Retina (tissue), 1 donor: ENCODE data around the gene GFER.
"Not testable (repeated sequence)": the region's sequence is repeated elsewhere in the genome, so short reads cannot be mapped to it uniquely, and the experiment has no call there.

Source experiments
- DNase-seq: peaks from one replicate; pipeline ENCODE4 v3.0.0-alpha.2; 2016

The GFER gene

DNA sequence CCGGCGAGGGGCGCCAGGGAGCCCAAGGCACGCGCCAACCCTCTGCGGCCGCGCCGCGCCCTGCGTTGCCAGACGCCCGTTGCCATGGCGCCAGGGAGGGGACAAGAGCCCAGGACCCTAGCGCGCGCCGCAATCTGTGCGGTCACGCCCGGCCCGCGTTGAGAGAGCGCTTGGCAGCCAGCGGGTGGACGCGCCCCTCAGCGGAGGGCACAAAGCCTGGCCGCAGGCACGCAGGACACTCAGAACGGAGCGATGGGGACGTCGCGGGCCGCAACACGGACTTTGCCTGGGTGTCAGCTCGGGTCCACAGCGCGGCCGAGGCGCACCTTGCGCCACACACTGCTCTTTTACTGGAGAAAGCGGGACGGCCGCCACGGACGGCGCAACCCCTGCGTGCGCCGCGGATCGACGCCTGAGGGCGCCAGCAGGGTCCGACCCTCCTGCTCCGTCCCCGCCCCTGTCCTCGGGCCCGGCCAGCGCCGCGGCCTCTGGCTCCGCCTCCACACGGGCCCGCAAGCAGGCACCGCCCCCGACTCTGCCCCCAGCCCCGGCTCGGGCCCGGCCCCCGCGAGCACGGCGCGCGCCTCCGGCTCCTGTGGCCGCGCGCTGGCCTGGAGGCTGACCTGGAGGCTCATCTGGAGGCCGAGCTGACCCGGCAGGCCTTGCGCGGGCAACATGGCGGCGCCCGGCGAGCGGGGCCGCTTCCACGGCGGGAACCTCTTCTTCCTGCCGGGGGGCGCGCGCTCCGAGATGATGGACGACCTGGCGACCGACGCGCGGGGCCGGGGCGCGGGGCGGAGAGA is at the start of gene GFER:
Gene GFER (plus strand): TSS at position 650 of the 803 bp plus-strand sequence. CDS start 26 bp downstream, at position 676.
- peak; percentile 97 for DNase-seq

DNA sequence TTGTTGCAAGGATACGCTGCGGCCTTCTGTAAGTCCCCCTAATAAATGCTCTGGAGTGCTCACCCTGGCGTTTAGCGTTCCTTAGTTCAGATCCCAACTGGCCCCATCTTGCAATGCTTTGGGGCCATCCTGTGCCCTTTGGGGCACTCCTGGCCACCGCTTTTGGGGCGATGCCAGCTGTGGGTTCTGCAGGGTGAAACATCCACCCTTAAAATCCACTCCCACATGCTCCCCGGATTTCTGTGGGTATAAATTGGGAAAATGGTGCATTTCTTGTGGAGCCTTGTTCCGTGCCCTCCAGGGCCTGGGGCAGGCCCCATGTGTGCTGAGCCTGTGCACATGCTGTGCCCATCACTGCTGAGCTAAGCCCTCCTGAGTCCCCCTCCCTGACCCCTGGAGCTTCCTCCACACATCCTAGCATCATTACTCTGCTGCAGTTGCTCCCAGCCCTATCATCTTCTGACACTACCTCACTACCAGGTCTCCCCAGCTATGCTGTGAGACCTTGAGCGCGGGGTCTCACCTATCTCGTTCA is 47.0 kb upstream of the GFER start:
- DNase-seq, result no peak

DNA sequence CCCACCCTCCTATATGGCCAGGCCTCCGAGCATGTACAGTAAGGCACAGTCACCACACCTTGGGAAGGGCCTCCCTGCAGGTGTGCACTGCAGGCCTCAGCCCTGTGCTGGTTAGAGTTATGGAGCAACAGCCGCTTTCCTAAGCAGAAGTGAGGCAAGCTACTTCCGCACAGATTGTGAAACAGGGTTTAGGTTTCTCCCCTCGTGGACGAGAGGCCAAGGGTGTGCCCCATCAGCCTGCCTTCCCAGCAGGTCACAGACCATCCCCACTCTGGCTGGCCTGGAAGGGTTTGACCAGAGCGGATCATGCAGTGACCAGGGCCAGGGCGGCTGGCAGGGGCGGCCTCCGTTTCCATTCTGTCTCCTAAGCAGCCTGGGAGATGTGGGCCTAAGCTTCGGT is 45.7 kb upstream of the GFER start:
- DNase-seq, result no peak

DNA sequence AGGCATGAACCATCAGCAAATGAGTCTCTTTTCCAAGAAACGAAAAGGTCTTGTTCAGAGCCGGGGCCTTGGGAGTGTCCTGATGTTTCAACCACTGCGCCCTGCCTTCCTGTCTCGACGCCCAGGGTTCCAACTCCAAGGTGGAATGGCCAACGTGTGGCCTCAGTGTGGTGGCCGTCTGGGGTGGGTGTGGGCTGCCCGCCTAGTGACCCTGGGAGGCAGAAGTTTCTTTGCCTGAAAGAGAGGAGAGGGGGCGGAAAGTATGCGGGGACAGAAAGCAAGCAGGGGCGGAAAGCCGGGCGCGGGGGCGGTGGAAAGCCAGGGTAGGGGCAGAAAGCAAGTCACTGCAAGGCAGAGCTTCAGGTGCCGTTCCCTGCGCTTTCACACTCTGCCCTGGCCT is 45.1 kb upstream of the GFER start:
- no peak for DNase-seq

DNA sequence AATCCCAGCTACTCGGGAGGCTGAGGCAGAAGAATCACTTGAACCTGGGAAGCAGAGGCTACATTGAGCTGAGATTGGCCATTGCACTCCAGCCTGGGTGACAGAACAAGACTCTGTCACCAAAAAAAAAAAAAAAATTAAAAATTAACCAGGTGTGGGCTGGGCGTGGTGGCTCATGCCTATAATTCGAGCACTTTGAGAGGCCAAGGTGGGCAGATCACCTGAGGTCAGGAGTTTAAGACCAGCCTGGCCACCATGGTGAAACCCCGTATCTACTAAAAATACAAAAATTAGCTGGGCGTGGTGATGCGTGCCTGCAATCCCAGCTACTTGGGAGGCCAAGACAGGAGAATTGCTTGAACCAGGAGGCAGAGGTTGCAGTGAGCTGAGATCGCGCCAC is 44.2 kb upstream of the GFER start:
- DNase-seq, result not testable (repeated sequence)

DNA sequence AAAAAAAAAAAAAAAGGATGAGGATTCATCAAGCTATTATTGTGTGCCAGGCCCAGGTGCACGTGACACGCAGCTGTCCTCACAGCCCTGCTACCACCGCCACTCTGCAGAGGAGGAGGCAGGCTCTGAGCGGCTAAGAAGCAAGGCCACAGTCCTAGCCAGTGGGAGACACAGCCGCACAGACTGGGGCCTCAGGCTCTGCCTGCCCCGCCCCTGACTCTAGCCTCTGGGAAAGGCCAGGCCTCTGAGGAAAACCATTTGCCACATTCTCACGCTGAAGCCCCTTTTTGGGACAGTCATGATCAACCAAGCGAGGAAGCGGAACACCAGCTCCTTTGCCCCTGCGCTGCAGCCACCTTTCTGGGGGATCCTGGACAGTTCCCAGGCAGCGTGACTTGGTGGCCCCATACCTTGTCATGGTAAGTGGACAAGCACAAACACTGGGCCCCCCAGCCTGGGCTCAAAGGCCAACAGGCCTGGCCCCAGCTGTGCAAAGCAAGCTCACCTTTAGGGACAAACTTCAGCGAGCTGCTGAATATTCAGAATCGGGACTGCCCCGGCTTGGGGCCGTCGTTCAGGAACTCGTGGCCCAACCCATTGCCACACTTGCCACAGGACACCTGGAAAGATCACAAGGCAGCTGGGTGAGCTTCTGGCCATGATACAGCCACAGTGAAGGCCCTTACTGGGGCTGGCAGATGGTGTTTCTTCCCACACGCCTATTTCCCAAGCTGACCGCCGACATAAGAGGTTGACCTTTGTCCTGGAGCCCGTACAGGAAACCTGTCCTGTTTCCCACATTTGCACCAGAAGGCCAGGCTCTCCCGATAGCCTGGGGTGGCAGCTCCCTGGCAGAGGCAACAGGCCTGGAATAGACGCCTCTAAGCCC is 43.5 kb upstream of the GFER start:
- DNase-seq, result no peak

DNA sequence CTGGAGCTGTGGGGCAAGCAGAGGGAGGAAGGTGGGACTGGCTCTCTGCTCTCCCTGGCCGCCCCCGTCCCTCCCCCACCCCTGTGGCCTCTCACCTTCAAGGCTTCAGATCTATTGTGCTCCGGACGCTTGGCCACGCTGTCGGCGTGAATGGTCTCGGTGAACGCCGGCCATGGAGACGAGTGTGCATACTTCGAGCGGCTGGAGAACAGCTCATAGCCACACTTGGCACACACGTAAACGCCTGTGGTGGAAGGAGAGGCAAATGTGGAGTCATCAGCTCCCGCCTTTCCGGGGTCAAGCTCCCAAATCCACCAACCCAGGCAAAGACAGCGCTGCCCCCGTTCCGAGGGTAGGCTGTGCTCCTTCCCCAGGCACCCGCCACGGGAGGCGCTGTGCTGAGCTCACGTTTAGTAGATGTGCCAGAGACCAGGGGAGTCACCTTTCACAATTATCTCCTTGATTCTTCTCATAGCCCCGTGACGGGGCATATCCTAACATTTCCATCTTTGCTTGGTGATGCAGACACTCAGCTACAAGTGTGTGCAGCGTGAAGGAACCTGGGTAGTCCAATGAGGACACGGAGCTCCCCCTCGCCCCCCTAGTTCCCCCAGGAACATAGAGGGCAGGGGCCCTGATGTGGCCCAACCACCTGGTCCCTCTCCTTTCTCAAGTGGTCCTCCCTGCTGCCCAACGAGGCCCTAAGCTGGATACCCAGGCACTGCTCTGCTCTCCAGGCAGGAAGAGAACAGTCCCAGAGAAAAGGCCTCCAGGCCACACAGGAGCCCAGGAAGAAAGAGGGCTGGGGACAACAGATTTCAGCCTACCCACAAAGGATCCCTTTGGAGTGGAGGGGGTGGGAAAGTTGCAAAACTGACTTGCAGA is 42.6 kb upstream of the GFER start:
- no peak for DNase-seq

DNA sequence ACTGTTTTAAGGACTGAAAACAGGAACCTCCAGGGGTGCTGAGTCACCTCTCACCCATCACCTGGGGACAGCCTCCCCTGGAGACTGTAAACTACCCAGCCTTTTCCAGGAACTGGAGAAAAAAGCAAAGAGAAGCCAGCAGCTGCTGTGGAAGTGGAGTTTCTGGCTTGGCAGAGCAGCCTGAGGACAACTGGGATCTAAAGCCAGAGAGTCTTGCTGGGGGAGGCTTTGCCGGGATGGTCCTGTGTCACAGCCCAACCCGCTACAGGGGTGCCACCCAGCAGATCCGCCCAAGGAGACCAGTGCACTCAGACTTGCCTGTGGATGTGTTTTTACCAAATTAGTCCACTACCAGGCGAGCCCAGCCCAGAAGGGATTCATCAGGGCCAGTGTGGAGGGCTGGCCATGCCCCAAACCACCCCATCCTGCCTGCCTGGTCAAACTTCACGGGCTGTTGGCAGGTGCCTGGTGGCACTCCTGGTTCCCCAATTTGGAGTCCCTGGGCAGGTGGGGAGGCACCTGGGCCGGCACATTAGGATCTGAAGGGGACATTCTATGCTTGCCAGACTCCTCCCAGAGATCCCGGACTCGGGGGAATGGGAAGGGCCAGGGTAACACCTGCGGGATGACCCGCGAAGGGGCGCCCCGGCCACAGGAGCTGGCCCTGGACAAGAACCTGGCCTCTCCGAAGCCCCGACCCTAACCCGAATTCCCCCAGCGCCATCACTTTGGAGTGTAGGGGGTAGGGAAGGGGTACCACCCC is 41.8 kb upstream of the GFER start:
- DNase-seq, result no peak

DNA sequence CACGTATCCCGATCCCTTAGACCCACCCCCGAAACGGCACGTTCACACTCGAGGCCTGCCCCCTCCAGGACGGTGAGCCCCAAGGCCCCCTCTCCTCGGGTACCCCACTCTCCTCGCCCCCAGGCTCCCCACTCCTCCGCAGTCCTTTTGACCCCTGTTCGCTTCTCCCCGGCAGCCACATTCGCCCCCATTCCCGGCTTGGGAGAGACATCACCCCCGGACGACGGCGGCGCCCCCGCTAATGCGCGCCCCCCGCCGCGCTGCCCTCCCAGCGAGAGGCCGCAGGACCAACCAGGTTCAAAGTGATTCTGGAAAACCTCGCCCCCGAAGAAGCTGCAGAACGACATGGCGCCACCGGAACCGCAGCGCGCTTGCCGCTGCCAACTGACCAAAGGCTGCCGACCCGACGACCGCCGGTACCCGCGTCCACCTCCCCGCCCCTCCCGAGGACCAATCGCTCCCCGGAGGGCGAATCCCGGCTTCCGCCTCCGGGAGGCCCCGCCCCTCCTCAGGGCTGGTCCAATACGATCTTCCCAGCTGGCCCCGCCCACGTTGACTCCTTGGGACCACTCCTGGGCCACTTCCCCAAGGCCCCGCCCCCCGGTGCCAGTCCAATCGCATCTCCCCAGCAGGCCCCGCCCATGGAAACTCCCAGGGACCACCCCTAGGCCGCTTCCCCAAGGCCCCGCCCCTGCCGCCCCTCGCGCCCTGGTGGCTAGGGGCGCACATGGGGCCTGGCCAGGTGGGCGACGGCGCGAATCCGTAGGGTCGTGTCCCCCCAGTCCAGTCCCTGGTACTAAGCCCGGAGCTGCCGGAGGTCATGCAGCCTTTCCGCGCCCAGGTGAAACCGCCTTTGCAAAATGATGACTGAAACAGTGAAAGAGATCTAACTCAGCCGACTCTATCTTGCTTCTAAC is 40.9 kb upstream of the GFER start, which contains the start of gene MSRB1:
Gene MSRB1 (minus strand): TSS at position 390 of the 917 bp plus-strand sequence. CDS start 43 bp downstream, at position 347.
- peak; percentile 93 for DNase-seq

DNA sequence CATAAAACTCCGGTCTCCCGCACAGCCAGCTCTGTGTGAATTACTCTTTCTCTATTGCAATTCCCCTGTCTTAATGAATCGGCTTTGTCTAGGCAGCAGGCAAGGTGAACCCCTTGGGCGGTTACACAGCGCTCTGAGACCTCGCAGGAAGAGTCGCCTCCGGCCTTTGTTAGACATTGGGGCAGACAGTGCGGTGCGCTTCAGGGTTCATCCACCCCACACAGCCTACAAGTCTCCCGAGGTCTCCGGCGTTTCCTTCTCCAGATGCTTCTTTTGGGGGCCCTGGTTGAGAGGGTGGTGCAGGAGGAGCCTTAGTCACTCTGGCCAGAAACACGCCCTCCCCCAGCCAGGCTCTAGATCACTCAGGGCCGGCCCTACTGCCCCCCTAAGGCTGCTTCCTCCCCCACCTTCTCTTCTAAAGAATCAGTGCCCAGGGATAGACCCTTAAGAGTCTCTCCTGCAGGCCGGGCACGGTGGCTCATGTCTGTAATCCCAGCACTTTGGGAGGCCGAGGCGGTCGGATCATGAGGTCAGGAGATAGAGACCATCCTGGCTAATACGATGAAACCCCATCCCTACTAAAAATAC is 39.3 kb upstream of the GFER start:
- no peak for DNase-seq

DNA sequence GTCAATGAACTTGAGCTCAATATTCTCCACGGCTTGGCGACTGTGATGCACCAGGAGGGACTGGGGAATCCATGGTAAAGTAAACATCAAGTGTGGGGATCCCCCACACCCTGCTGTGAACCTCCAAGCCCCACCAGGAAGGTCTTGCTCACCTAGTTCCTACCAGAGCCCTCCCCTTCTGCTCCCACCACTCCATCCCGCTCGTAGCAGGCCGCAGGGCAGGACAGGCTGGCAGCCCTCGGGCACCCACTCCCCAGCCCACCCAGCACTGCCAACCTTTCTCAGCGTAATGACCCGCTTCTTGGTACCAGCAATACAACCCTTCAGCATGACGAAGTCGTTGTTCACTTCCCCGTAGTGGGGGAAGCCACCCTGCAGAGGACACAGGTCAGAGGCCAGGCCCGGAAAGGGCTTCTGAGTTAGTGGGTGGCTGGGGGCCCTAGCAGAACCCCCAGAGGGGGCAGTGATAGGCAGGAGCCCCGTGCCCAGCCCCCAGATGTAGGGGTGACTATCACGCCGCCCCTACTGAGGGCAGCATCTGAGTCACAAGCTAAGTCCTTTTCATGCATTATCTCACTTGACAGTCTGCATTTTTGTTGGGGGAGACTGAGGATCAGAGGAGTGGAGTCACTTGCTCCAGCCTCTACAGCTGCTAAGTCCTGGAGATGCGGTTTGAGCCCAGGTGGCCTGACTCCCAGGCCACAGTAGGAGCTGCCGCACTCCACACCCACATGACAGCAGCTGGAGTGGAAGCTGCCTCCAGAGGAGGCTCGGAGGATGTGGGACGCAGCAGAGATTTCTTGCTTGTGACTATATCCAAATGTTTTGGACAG is 38.2 kb upstream of the GFER start:
- no peak for DNase-seq

DNA sequence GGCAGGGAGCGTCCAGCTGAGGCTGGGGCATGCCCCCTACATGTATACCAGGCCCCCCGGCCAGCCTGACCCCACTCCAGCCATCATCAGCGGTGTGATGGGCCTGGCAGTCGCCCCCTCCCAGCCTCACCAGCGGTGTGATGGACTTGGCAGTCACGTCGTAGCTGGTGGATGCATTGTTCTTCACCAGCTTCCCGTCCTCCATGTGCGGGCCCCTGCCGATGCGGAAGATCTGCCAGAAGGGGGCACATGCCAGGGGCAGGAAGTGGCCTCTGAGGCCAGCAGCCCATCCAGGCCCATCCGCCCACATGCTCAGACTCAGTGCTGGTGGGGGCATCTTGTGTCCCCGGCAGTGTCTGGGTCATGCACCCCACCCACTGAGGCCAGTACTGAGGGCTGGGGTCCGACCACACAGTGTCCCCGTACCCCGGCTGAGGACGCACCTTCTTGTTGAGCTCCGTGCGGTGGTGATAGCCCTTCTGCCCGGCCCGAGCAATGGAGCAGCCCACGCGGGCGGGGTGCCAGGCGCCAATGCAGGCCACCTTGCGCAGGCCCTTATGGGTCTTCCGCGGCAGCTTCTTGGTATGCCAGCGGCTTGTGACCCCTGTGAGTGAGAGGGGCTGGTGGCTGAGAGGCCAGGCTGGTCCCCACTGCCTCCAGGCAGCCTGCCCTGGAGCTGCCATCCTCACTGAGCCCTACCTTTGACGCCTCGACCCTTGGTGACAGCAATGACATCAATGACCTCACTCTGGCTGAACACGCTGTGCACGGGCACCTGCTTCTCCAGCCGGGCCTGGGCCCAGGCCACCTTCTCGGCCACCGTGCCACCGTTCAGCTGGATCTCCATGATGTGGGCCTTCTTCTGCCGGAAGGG is 37.3 kb upstream of the GFER start:
- DNase-seq, result no peak

DNA sequence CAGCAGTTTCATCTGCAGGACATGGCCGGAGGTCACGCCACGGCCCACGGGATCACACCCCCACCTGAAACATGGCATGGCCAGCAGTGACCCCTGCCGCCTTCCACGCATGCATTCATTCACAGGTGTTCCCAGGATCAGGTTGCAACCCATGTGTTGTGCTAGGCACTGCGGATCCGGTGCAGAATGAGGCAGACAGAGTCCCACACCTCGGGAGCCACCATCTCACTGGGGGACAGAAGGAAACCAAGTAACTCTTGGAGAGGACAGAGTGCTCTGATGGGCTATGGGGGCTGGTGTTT is 36.7 kb upstream of the GFER start:
- no peak for DNase-seq

DNA sequence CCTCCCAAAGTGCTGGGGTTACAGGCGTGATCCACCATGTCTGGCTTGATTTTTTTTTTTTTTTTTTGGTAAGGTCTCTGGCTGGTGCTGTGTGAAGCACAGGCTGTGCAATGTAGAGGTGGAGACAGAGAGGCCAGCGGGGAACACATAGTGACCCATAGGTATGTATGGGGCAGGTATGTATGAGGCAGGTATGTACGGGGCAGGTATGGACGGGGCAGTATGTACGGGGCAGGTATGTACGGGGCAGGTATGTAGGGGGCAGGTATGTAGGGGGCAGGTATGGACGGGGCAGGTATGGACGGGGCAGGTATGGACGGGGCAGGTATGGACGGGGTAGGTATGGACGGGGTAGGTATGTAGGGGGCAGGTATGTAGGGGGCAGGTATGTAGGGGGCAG is 34.5 kb upstream of the GFER start:
- DNase-seq, result no peak

DNA sequence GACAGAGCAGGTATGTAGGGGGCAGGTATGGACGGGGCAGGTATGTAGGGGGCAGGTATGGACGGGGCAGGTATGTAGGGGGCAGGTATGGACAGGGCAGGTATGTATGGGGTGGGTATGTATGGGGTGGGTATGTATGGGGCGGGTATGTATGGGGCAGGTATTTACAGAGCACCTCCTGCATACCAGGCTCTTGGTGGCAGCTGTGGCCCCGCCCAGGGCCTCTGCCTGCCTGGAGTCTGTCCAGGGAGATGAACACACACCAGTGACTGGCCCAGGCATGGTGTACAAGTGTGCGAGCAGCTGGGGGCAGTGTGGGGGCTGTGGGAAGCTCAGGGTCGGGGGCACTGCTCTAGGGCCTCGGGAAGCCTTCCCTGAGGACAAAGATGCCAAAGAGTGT is 33.9 kb upstream of the GFER start:
- DNase-seq, result no peak

DNA sequence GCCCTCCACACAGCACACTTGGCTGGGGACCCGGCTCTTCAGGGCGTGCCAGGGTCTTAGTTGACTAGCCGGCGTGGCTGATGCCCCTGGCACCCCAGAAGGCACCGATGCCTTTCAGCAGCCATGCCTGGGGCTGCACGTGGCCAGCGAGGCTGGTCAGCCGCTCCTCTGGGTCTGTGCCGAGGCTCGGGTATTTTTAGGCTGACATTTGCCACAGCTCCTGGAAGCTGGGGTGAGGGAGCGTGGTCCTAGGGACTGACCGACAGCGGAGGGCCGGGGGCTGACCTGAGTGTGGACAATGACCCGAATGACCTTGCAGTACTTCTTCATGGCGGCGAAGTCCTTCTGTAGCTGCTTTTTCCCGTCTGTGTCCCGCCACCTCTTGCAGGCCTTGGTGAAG is 33.4 kb upstream of the GFER start:
- no peak for DNase-seq

DNA sequence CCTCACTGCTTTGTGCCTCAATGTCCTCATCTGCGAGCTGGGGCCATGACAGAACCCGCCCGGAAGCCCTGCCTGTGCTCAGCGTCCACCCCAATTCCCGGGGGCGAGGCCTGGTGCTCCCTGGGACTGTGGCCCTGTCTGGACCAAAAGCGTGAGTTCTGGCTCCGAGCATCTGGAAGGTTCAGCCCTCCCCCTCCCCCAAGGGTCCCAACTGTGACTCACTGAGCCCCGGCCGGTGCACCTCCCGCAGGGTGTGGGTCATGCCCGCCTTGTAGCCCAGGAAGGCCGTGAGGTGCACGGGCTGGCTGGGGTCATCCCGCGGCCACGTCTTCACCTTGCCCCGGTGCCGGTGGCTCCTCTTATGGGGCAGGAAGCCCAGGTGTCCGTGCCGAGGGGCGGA is 30.3 kb upstream of the GFER start:
- no peak for DNase-seq

DNA sequence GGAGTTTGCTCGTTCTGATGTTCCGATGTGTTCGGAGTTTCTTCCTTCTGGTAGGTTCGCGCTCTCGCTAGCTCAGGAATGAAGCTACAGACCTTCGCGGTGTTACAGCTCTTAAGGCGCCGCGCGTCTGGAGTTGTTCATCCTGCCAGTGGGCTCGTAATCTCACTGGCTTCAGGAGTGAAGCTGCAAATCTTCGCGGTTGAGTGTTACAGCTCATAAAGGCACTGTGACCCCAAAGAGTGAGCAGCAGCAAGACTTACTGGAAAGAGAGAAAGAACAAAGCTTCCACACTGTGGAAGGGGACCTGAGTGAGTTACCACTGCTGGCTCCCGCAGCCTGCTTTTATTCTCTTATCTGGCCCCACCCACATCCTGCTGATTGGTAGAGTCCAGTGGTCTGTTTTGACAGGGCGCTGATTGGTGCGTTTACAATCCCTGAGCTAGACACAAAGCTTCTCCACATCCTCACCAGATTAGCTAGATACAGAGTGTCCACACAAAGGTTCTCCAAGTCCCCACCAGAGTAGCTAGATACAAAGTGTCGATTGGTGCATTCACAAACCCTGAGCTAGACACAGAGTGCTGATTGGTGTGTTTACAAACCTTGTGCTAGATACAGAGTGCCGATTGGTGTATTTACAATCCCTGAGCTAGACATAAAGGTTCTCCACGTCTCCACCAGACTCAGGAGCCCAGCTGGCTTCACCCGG is 26.4 kb upstream of the GFER start:
- DNase-seq, result not testable (repeated sequence)
